MM.1S (cell line): ENCODE data around the gene CNTNAP4.

Experiments used
- DNase-seq: peaks from one replicate; pipeline ENCODE4 v3.0.0-alpha.2; 2015
- H2AFZ ChIP-seq: fragments of 300-600 bp; sonication (generic); 2 replicates; pipeline ENCODE4 v1.6.0; 2016; ENCODE audit warnings: antibody characterized with exemption, low read length
- H3F3A ChIP-seq: fragments of 300-600 bp; sonication (generic); 2 replicates; pipeline ENCODE4 v1.6.1; 2016; ENCODE audit warnings: mild to moderate bottlenecking, antibody characterized with exemption, low read length, moderate library complexity, mixed read lengths; ENCODE audit not compliant: insufficient read depth
- H3K27ac ChIP-seq: fragments of 300-600 bp; sonication (generic); 2 replicates; pipeline ENCODE4 v1.5.1; 2016; ENCODE audit warnings: mild to moderate bottlenecking, low read length
- H3K27me3 ChIP-seq: fragments of 300-600 bp; sonication (generic); replicated peaks from 2 replicates; pipeline ENCODE4 v1.6.0; 2016; ENCODE audit warnings: low read length; ENCODE audit not compliant: insufficient read depth
- H3K36me3 ChIP-seq: fragments of 300-600 bp; sonication (generic); replicated peaks from 2 replicates; pipeline ENCODE4 v1.6.1; 2016; ENCODE audit warnings: mild to moderate bottlenecking, low read length, mixed read lengths; ENCODE audit not compliant: insufficient read depth
- H3K4me1 ChIP-seq: fragments of 300-600 bp; sonication (generic); 2 replicates; pipeline ENCODE4 v1.6.1; 2016; ENCODE audit warnings: low read length, mixed read lengths
- H3K4me2 ChIP-seq: fragments of 300-600 bp; sonication (generic); 2 replicates; pipeline ENCODE4 v1.6.0; 2016; ENCODE audit warnings: low read depth, low read length
- H3K4me3 ChIP-seq: fragments of 300-600 bp; sonication (generic); 2 replicates; pipeline ENCODE4 v1.5.1; 2016; ENCODE audit warnings: low read length, mixed read lengths
- H3K79me2 ChIP-seq: fragments of 300-600 bp; sonication (generic); 2 replicates; pipeline ENCODE4 v1.6.1; 2016; ENCODE audit warnings: mixed run types, low read length, mixed read lengths
- H3K9ac ChIP-seq: fragments of 300-600 bp; sonication (generic); 2 replicates; pipeline ENCODE4 v1.6.1; 2016; ENCODE audit warnings: low read length, mixed read lengths
- H3K9me2 ChIP-seq: fragments of 300-600 bp; sonication (generic); replicated peaks from 2 replicates; pipeline ENCODE4 v1.6.1; 2016; ENCODE audit warnings: mild to moderate bottlenecking, low read length, mixed read lengths; ENCODE audit not compliant: insufficient read depth
- H3K9me3 ChIP-seq: fragments of 300-600 bp; sonication (generic); replicated peaks from 2 replicates; pipeline ENCODE4 v1.6.1; 2016; ENCODE audit warnings: mild to moderate bottlenecking, low read length, mixed read lengths; ENCODE audit not compliant: insufficient read depth
- H4K20me1 ChIP-seq: fragments of 300-600 bp; sonication (generic); 2 replicates; pipeline ENCODE4 v1.6.1; 2016; ENCODE audit warnings: mild to moderate bottlenecking, low read length, moderate library complexity, mixed read lengths; ENCODE audit not compliant: insufficient read depth
- CTCF ChIP-seq: fragments of 300-600 bp; sonication (generic); IDR thresholded peaks from 2 replicates; pipeline ENCODE4 v1.5.1; 2016; ENCODE audit warnings: antibody characterized with exemption, low read length, mixed read lengths
- EZH2 ChIP-seq: fragments of 300-600 bp; sonication (generic); optimal IDR thresholded peaks from 2 replicates; pipeline ENCODE3; 2017; ENCODE audit warnings: low read depth, mild to moderate bottlenecking, antibody characterized with exemption, low read length, mixed read lengths
- EZH2phosphoT487 ChIP-seq: fragments of 300-600 bp; sonication (generic); IDR thresholded peaks from 2 replicates; pipeline ENCODE4 v1.6.1; 2018; ENCODE audit warnings: antibody characterized with exemption, low read length

The CNTNAP4 gene

GRCh38 chr16:76297941-76298340, 20.7 kb downstream of the CNTNAP4 start:
- no peaks in the 10 kb centered on the region for H3K36me3 ChIP-seq
- H3K4me3 ChIP-seq: no peak overlapping the region
- no peaks in the 10 kb centered on the region for H3K9me3 ChIP-seq
- DNase-seq: no peak
- H3K79me2 ChIP-seq: no peaks in the 10 kb centered on the region
- no peaks in the 10 kb centered on the region for H3K4me1 ChIP-seq
- H3K27ac ChIP-seq: no peak overlapping the region
- no peaks in the 10 kb centered on the region for H3K27me3 ChIP-seq
- no peak overlapping the region for H3K4me2 ChIP-seq
- TF ChIP-seq EZH2 (no peak), EZH2phosphoT487 (no peak), CTCF (no peak)
- H2AFZ ChIP-seq: no peak overlapping the region
- H3F3A ChIP-seq: no peaks in the 10 kb centered on the region
- no peak overlapping the region for H3K9ac ChIP-seq
- H4K20me1 ChIP-seq: no peaks in the 10 kb centered on the region
- H3K9me2 ChIP-seq: no peaks in the 10 kb centered on the region

GRCh38 chr16:76303637-76304314, 26.6 kb downstream of the CNTNAP4 start:
- TF ChIP-seq CTCF: no peak
- TF ChIP-seq EZH2: no peak
- no peak for TF ChIP-seq EZH2phosphoT487
- Histone ChIP-seq H3K9me2 (no peaks in the 10 kb centered on the region), H3K36me3 (no peaks in the 10 kb centered on the region), H3K79me2 (no peaks in the 10 kb centered on the region), H3K4me2 (peak overlapping the region; percentile 39; the same call in 1 of the 2 replicates), H3K27ac (no peak overlapping the region), H3K27me3 (no peaks in the 10 kb centered on the region), H3K4me3 (peak overlapping the region; percentile 37; the same call in 1 of the 2 replicates), H3K4me1 (no peaks in the 10 kb centered on the region), H3F3A (no peaks in the 10 kb centered on the region), H3K9me3 (no peaks in the 10 kb centered on the region), H3K9ac (no peak overlapping the region), H4K20me1 (no peaks in the 10 kb centered on the region), H2AFZ (peak overlapping the region; percentile 42; the same call in 1 of the 2 replicates)
- DNase-seq: peak; percentile 7

GRCh38 chr16:76309639-76310335, 32.6 kb downstream of the CNTNAP4 start:
- no peaks in the 10 kb centered on the region for H3K9me2 ChIP-seq
- no peak for DNase-seq
- TF ChIP-seq CTCF (no peak), EZH2 (no peak), EZH2phosphoT487 (no peak)
- no peaks in the 10 kb centered on the region for H4K20me1 ChIP-seq
- no peak overlapping the region for H3K4me2 ChIP-seq
- no peaks in the 10 kb centered on the region for H3K36me3 ChIP-seq
- H3K79me2 ChIP-seq: no peaks in the 10 kb centered on the region
- H3K9me3 ChIP-seq: no peaks in the 10 kb centered on the region
- no peak overlapping the region for H3K9ac ChIP-seq
- no peak overlapping the region for H3K4me3 ChIP-seq
- no peaks in the 10 kb centered on the region for H3F3A ChIP-seq
- H3K27ac ChIP-seq: no peak overlapping the region
- H3K4me1 ChIP-seq: no peaks in the 10 kb centered on the region
- H3K27me3 ChIP-seq: no peaks in the 10 kb centered on the region
- H2AFZ ChIP-seq: no peak overlapping the region
